Measurements from ENCODE around the gene C19orf53. TPM values are rescaled to one million over a fixed set of nuclear protein-coding genes. Genes with fewer than 3 reads are reported as not detected.
A peak's percentile ranks its signal among the peaks of the same experiment; 100 is the strongest.

The C19orf53 gene
- polyA plus RNA-seq, 1 donor (not counting 4 experiments of a cell fraction or from before 2014, with no cell fraction given): 143 TPM

GRCh38 chr19:13797058-13797440 lies 22.8 kb downstream of the C19orf53 start:
- FAIRE-seq (peak; percentile 36), DNase-seq (ENCODE audit: low read depth, low spot score) (no peak)
- H3K9ac ChIP-seq (ENCODE audit: control insufficient read depth, extremely low read depth, insufficient read depth, low read length): peak overlapping the region; percentile 75
- H3K79me2 ChIP-seq (ENCODE audit: control insufficient read depth, insufficient read depth, low read length): peaks cover 4% of the 10 kb centered on the region
- H3K4me2 ChIP-seq (ENCODE audit: control insufficient read depth, extremely low read depth, insufficient read depth, low read depth, low read length): peak overlapping the region; percentile 73
- H3K27me3 ChIP-seq (ENCODE audit: control insufficient read depth, extremely low read depth, insufficient read depth, low read length): no peaks in the 10 kb centered on the region
- dilution Hi-C loops (cut with MboI; ENCODE audit: extremely low pct_ligation_motif_present, low sequenced_read_pairs): no loop called here
- H4K20me1 ChIP-seq (ENCODE audit: control insufficient read depth, extremely low read depth, insufficient read depth, low read length): no peaks in the 10 kb centered on the region
- peaks cover 2% of the 10 kb centered on the region for H3K9me1 ChIP-seq (ENCODE audit: control insufficient read depth, extremely low read depth, insufficient read depth, low read length)
- no peaks in the 10 kb centered on the region for H3K9me3 ChIP-seq (ENCODE audit: control insufficient read depth, low read depth, low read length)
- peaks cover 30% of the 10 kb centered on the region for H3K4me1 ChIP-seq (ENCODE audit: control insufficient read depth, extremely low read depth, insufficient read depth, low read length)
- no peak overlapping the region for H2AFZ ChIP-seq (ENCODE audit: control insufficient read depth, low read length)
- H3K27ac ChIP-seq (ENCODE audit: control insufficient read depth, insufficient read depth, low read length): peak overlapping the region; percentile 91
- H3K4me3 ChIP-seq (ENCODE audit: control insufficient read depth in 2 of 3, extremely low read depth in 1 of 3, insufficient read depth in 2 of 3, low read depth in 1 of 3, low read length in 3 of 3): peak overlapping the region; percentile 76 to 90 (median 79)
- H3K36me3 ChIP-seq (ENCODE audit: control insufficient read depth in 2 of 2, extremely low read depth in 1 of 2, insufficient read depth in 2 of 2, low read length in 2 of 2): no peaks in the 10 kb centered on the region
- TF ChIP-seq EZH2 (IDR thresholded peaks at IDR 0.05; ENCODE audit: low read length): no peak
- no peak for TF ChIP-seq CTCF (optimal IDR thresholded peaks at IDR 0.05 in 1 of 3, IDR thresholded peaks at IDR 0.05 in 1 of 3, conservative IDR thresholded peaks at IDR 0.05 in 1 of 3; ENCODE audit: extremely low read depth in 1 of 3, insufficient read depth in 2 of 3, low read length in 3 of 3)

DNA sequence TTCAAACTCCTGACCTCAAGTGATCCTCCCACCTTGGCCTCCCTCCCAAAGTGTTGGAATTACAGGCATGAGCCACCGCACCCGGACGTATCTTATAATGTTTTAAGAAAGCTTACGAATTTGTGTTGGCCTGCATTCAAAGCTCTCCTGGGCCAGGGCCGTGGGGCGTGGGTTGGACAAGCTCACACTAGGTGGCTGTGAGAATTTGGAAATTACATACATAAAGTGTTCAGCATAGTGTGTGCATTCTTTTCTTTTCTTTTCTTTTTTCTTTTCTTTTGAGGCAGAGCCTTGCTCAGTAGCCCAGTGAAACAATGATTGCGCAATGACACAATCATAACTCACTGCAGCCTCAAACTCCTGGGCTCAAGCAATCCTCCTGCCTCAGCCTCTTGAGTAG lies 23.6 kb downstream of the C19orf53 start:
- H3K4me2 ChIP-seq (ENCODE audit: control insufficient read depth, extremely low read depth, insufficient read depth, low read depth, low read length): peak overlapping the region; percentile 73
- peaks cover 0 to under 1% of the 10 kb centered on the region in 2 experiments for H3K36me3 ChIP-seq (ENCODE audit: control insufficient read depth in 2 of 2, extremely low read depth in 1 of 2, insufficient read depth in 2 of 2, low read length in 2 of 2)
- TF ChIP-seq CTCF (optimal IDR thresholded peaks at IDR 0.05 in 1 of 3, IDR thresholded peaks at IDR 0.05 in 1 of 3, conservative IDR thresholded peaks at IDR 0.05 in 1 of 3; ENCODE audit: extremely low read depth in 1 of 3, insufficient read depth in 2 of 3, low read length in 3 of 3) (no peak), EZH2 (IDR thresholded peaks at IDR 0.05; ENCODE audit: low read length) (no peak)
- H4K20me1 ChIP-seq (ENCODE audit: control insufficient read depth, extremely low read depth, insufficient read depth, low read length): no peaks in the 10 kb centered on the region
- H3K27ac ChIP-seq (ENCODE audit: control insufficient read depth, insufficient read depth, low read length): peak overlapping the region; percentile 91
- dilution Hi-C loops (cut with MboI; ENCODE audit: extremely low pct_ligation_motif_present, low sequenced_read_pairs): no loop called here
- DNase-seq (ENCODE audit: low read depth, low spot score) (no peak), FAIRE-seq (peak; percentile 66)
- no peaks in the 10 kb centered on the region for H3K27me3 ChIP-seq (ENCODE audit: control insufficient read depth, extremely low read depth, insufficient read depth, low read length)
- no peak overlapping the region for H3K4me3 ChIP-seq (ENCODE audit: control insufficient read depth in 2 of 3, extremely low read depth in 1 of 3, insufficient read depth in 2 of 3, low read depth in 1 of 3, low read length in 3 of 3)
- H3K9ac ChIP-seq (ENCODE audit: control insufficient read depth, extremely low read depth, insufficient read depth, low read length): no peak overlapping the region
- H3K79me2 ChIP-seq (ENCODE audit: control insufficient read depth, insufficient read depth, low read length): peaks cover 4% of the 10 kb centered on the region
- no peaks in the 10 kb centered on the region for H3K9me3 ChIP-seq (ENCODE audit: control insufficient read depth, low read depth, low read length)
- peaks cover 2% of the 10 kb centered on the region for H3K9me1 ChIP-seq (ENCODE audit: control insufficient read depth, extremely low read depth, insufficient read depth, low read length)
- peaks cover 30% of the 10 kb centered on the region for H3K4me1 ChIP-seq (ENCODE audit: control insufficient read depth, extremely low read depth, insufficient read depth, low read length)
- no peak overlapping the region for H2AFZ ChIP-seq (ENCODE audit: control insufficient read depth, low read length)
